SHP77 (cell line): Measurements from ENCODE around the gene NEURL2.

Source experiments
- DNase-seq, 2 experiments: peaks; one replicate each; lab custom pipeline; 2025; lab: John Stamatoyannopoulos, UW

The NEURL2 gene

DNA sequence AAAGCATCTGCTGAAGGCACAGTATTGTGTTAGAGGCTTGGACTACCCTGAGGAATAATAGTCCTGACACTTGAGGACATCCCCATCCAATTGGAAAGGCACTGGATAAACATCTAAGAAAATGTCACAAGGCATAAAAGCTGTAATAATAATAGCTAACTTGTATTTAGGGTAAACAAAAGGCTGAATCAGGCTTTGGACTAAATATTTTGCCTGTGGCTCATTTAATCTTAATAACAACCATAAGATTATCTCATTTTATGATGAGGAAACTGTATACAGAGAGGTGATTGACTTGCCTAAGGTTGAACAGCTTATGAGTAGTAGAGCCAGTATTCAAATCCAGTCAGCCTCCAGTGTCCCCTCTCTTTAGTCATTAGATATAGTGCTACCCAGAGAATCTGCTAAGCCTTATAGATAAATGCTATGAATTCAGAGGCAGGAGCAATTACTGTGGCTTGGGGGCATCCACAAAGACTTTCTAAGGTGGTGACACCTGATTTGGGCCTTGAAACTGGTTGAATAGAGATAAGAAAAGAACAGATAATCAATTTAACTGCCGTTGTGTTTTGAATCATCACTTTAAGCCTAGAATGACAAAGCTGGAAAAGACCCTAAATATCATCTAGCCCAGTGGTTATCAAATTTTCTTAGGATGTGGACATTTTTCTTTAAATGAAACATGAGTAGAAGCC is 17.5 kb downstream of the NEURL2 start:
- no peak for DNase-seq

DNA sequence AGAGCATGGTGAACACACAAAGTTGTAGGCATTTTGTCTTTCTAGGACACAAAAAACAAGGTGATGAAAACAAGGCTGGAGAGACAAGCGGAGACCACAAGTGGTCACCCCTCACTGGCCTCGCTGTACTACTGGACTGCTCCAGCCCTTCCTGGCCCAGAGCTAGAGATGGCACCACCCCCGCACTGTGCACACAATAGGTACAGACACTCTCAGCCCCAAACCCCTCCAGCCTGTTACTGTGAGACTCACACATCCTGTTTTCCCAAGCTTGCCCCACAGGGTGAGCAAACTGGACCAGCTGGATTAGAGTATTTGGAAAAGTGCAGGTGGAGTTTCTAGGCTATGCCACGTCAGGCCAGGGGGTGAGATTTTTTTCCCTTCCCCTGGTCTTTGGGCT is 18.4 kb downstream of the NEURL2 start:
- no peak for DNase-seq

DNA sequence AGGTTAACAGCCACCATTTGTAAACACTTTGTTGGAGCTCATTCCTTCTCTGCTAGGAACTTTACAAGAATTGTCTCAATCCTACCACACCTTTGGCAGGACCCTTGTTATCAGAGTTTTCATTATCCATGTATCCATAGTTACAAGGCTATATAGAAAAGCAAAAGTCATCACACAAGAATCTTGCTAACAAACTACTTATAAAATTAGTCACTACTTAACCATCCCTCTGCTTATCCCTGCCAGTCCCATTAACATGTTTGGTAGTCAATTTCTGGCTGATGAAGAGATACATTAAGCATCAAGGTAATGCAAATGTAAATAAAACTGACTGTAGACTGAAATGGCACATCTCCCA is 23.2 kb downstream of the NEURL2 start:
- no peak for DNase-seq

DNA sequence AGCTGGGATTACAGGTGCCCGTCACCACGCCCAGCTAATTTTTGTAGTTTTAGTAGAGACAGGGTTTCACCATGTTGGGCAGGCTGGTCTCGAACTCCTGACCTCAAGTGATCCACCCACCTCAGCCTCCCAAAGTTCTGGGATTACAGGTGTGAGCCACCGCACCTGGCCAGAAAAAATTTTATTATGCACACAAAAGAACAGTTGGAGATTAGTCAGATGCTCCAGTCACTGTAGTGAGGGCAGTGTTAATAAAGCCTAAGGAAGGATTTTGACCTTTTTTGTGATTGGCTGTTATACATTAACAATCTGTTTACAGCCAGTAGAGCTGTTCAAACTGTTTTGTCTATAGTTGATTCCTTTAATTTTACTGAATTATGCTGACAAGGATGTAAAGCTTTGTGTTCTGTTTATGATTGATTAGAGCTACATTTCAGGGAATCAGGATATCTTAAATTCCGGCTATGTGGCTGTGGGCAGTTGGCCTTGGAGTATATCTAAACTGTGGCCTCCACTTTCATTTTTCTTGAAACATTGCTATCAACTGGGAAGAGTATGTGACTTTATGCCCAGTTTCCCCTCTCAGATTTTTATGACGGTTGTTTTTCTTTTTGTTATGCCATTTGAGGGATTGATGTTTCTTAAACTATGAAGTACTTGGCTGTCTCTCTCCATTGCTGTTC is 23.7 kb downstream of the NEURL2 start:
- DNase-seq, result no peak

DNA sequence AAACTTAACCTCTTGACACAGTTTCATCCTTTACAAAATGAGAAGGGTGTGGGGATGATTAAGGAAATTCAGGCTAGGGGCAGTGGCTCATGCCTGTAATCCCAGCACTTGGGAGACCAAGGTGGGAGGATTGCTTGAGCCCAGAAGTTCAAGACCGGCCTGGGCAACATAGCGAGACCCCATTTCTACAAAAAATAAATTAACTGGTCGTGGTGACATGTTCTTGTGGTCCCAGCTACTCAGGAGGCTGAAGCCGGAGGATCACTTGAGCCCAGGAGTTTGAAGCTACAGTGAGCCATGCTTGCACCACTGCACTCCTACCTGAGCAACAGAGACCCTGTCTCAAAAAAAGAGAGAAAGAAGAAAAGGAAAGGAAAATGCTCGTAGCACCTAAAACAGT is 24.6 kb downstream of the NEURL2 start:
- no peak for DNase-seq

DNA sequence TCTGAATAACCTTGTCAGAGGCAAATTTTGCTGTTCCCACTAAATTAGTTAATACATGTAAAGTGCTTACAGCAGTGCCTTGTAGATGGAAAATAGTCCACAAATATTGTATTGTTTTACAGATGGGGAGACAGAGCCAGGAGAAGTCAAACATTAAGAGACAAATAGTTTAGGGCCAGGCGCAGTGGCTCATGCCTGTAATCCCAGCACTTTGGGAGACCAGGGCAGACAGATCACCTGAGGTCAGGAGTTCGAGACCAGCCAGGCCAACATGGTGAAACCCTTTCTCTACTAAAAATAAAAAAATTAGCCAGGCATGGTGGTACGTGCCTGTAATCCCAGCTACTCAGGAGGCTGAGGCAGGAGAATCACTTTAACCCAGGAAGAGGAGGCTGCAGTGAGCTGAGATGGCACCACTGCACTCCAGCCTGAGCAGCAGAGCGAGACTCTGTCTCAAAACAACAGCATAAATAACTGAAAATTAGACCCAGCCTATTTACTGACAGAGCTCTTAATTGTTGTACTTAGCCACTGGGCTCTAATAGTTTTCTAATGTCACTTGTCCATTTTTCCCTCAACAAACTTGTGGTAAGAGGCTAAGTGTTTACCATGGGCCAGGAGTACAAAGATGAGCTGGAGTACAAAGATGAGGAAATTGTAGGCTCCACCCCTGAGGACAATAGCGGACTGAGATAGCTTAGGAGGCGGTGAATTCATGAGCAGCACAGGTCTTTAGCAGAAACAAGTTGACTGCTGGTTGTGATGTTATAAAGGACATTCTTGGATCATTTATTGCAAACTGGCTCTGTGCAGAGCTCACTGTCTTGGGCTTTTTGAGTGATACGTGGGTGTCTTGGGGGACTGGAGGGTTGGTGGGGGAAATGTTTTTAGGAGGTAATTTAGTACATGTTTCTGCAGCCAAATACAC is 27.2 kb downstream of the NEURL2 start:
- no peak for DNase-seq

DNA sequence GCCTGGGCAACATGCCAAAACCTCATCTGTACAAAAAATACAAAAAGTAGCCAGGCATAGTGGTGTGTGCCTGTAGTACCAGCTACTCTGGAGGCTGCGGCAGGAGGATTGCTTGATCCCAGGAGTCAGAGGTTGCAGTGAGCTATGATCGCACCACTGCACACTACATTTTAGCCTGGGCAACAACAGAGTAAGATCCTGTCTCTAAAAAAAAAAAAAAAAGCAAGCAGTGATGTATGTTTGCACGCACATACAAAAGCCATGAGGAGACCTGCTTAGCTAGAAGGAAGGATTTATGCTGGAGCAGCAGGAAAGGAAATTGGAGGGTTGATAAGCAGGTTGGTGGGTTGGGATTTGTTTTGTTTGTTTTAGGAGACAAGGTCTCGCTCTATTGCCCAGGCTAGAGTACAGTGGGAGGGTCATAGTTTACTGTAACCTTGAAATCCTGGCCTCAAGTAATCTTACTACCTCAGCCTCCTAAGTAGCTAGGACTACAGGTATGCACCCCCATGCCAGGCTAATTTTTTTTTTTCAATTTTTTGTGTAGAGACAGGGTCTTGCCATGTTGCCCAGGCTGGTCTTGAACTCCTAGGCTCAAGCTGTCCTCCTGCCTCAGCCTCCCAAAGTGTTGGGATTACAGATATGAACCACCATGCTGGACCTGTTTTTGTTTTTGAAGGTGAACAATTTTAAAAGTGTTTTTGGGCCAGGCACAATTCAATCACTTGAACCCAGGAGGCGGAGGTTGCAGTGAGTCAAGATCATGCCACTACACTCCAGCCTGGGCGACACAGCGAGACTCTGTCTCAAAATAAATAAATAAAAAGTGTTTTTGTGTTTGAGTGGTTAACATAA is 29.6 kb downstream of the NEURL2 start:
- DNase-seq, result peak; percentile 53 to 61

DNA sequence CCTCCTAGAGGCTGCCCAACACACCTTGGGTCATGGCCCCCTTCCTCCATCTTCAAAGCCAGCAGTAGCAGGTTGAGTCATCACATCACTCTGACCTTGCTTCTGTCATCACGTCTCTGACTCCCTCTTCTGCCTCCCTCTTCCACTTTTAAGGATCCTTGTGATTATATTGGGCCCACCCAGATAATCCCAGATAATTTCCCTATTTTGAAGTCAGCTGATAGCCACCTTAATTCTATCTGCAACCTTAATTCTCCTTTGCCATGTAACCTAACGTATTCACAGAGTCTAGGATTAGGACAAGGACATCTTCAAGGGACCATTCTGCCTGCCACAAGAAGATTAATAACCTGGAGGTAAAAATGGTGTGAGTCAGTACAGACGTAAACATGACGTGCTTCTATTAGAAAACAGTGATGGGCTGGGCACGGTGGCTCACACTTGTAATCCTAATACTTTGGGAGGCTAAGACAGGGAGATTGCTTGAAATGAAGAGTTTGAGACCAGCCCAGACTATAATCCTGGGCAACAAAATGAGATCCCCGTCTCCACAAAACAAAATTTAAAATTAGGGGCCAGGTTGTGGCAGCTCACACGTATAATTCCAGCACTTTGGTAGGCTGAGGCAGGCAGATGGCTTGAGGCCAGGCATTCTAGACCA is 30.3 kb downstream of the NEURL2 start:
- DNase-seq, result peak; percentile 33 to 45

DNA sequence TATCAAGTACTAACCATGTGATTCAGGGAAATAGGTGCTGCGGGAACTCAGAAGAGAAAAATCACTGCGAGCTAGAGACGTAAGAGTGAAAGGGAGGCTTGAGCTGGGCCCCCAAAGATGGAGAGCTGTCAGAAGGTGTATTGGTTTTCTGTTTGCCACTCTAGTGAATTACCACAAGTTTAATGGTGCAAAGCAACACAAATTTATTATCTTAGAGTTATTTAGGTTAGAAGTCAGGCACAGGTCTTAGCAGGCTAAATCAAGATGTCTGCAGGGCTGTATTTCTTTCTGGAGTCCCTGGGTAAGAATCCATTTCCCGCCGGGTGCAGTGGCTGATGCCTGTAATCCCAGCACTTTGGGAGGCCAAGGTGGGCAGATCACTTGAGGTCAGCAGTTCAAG is 31.1 kb downstream of the NEURL2 start:
- DNase-seq, result no peak

DNA sequence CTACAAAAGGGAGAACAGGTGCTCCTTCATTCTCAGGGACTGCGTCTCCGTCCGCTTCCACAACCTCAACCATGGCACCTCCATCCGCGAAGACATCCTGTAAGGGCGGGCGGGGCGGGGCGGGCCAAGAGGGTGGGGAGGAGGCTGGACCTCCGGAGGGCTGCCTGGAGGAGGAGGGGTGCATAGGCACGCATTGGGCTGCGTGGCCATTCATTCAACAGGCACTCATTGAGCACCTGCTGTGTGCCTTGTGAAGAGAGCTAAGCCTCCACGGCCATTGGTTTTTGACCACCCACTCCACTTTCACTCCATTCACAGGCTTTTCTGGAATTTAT is 33.2 kb downstream of the NEURL2 start:
- DNase-seq, result peak; percentile 26 to 57

DNA sequence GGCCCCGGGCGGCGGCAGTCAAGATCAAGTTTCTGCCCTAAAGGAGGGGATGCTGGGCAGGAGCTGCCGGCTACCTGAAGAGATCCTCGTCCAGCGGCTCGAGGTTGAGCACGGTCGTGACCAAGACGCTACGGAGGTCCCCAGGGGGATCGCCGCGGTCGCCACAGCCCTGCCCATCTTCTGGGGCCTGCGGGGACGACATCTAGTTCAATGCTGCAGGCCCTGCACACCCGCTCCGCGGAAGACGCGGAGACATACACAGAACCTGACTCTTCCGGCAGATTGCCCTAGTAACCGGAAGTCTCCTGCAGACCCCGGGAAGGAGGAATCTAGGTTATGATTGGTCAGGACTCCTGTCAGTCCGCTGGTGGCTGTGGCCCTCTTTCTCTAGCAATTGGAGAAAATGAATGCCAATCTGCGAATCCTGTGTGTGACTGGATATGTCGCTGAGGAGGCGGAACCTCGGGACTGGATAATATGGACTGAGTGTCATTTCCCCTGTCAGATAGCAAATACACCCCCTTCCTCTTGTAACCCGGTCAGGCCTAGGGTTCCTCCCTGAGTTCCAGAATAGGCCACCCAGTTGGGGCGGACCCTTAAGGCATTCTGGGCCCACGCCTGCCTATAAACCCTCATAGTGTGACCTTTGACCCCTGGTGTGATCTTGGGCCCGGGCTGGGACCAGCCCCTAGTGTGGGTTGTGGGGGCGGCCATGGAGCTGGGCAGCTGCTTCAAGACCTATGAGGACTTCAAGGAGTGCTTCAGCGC is 33.7 kb downstream of the NEURL2 start, which contains the start of the genes ACOT8 and ZSWIM3:
TSS of gene ACOT8 (minus strand) at position 279 of the 768 bp plus-strand sequence. CDS start at position 202, 77 bp downstream.
TSS of gene ZSWIM3 (plus strand) at position 501 of the 768 bp plus-strand sequence. CDS start at position 713, 212 bp downstream.
- peak; percentile 99 for DNase-seq

DNA sequence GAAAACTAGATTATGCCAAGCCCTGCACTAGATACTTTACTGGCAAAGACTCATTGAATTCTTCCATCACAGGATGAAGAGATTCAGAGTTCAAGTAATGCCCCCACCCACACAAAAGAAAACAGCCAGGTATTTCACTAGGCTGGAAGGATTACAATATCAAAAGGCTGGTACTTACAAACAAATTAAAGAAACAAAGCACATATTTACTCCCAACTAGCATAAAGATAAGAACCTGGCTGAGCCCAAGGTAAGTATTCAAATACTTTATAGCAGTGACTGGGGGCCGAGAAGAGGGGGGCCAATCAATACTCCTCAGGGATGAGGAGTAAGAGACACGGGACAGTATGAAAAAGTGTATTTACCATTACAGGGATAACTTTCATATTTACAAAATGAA is 37.5 kb downstream of the NEURL2 start:
- DNase-seq, result no peak

DNA sequence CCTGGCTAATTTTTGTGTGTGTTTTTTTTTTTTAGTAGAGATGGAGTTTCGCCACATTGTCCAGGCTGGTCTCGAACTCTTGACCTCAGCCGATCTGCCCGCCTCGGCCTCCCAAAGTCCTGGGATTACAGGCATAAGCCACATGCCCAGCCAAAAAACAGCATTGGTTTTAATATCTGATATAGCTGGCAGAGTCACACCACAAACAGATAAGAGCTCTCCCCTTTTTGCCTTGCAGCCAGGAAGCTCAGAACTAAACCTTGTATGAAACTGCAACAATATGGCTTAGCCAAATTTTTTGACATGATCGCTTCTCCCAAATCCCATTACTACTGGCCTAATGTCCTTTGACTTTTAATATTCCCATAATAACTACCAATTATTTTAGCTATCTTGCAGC is 38.7 kb downstream of the NEURL2 start:
- no peak for DNase-seq

DNA sequence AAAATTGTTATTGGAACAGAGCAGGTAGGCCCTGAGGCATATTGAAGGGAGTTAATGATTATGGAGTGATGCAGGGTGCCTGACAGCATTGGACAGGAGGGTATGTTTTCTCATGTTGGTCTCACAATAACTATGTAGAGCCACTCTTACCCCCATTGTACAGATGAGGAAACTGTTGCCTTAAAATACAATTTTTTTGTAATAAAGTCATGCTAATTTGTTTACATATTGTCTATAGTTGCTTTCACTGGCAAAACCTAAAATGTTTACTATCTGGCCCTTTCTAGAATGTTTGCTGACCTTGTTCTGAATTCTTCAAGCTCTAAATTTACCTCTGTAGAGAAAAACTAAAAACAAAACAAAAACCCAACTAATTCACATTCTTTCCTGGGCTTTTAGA is 39.5 kb downstream of the NEURL2 start:
- no peak for DNase-seq

DNA sequence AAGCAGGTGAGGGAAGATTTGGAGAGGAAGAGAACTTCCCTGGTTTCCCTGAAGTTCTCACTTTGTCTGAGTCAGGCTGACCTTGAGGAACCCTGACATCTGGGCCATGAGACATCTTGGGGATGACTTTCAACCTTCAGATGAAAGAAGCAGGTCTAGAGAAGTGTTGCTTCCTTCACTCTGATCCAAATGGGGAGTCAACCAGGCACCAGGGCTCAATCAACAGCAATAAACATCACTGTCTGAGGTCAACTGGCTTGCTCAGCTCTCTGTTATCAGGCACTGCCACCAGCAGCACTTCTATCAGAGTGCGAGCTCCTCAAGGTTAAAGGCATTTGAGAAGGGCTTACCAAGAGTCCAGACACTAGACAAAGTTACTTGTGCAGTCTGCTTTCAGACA is 40.1 kb downstream of the NEURL2 start:
- no peak for DNase-seq

DNA sequence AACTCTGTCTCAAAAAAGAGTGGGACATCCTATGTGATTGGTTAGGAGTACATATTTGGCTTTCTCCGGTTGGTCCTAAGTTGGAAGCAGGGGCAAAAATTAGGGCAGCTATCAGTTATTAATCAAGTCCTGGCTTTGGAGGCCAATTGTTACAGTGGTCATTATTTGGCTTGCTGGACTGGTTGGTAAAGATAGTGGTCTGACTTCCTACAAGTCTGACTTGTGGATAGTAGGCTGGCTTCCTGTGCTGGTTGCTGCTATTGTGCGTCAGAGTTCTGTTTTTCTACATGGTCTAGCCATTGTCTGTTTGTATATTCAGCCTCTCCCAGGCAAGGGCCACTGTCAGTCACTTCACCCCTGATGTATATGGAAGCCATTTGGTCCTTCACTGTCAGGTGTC is 40.8 kb downstream of the NEURL2 start:
- DNase-seq, result no peak

DNA sequence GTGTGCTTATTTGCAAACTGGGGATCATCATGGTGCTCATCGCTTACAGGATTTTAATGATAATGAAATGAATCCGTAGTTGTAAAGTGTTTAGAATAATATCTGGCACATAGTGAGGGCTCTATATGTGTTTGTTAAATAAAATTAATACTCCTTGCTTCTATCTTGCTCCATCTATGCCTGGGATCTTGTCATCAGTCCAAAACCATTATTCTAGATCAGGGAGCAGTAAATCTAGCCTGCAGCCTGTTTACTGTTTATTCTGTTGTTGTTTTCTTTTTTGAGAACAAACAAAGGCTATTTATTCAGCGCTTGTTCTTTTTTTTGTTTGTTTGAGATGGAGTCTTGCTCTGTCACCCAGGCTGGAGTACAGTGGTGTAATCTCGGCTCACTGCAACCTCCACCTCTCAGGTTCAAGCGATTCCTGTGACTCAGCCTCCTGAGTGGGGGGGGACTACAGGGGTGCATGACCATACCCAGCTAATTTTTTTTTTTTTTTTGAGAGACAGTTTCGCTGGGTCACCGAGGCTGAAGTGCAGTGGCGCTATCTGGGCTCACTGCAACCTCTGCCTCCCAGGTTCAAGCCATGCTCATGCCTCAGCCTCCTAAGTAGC is 41.9 kb downstream of the NEURL2 start:
- no peak for DNase-seq

DNA sequence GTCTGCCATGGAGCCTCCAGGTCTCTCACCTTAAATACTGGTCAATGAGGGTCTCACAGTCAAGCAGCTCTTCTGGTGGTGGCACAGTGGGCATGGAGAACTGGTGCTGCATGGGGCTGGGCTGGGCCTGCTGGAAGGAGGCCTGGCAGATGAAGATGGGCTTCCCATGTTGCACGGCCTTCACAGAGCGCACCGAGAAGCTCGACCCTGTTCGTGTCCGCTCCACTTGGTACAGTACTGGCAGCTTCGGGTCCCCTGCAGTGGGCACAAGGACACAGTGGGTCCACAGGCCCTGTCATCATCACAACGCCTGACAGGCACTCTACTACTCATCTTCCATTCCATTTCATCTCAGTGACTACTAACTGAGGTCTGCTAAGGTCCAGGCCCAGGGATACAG is 42.6 kb downstream of the NEURL2 start:
- DNase-seq, result no peak

DNA sequence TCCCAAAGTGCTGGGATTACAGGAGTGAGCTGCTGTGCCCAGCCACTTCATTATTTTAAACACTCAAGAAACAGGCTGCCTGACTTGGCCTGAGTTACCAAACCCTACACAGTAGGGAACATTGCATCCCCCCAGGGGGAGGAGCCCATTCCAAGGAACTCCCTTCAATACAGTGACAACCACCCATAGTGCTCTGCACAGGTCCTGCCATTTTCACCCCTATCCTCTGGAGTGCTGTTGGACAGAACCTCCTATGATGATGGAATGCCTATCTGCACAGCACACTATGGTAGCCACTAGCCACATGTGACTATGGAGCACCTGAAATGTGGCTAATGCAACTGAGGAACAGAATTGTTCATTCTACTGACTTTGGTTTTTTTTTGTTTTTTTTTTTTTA is 45.6 kb downstream of the NEURL2 start:
- DNase-seq, result no peak

DNA sequence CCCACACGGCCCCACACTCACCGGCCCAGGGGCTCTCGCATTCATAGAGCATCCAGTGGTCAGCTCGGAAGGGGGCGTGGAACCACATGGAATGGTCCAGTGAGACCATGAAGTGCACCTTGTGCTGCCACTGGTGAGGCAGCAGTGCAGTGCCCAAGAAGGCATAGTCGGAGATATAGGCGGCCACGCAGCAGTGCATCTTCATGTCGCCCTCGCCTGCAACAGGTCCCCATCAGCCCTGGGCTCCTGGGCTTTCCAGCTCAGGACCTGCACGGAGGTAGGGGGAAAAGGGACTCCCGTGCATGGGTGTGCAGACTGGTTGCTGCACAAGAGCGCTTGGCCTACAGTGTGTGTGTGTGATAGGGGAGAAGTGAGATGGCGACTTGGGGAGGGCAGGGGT is 47.5 kb downstream of the NEURL2 start:
- no peak for DNase-seq
